ENCODE measurements around the gene HBG1. TPM values are rescaled to one million over a fixed set of nuclear protein-coding genes. Genes with fewer than 3 reads are reported as not detected.

HBG1 gene
- total RNA-seq, 1 donor from 2014 or later, result not detected

DNA sequence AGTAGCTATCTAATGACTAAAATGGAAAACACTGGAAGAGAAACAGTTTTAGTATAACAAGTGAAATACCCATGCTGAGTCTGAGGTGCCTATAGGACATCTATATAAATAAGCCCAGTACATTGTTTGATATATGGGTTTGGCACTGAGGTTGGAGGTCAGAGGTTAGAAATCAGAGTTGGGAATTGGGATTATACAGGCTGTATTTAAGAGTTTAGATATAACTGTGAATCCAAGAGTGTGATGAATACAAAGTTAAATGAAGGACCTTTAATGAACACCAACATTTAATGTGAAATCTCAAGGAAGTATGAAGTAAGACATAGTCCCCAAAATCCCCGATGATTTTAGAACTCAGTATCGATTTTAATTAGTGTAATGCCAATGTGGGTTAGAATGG lies 12.2 kb downstream of the HBG1 start:
- H3K9me3 Mint-ChIP-seq, result no peaks in the 10 kb centered on the region
- H3K4me1 Mint-ChIP-seq, result no peaks in the 10 kb centered on the region
- no peak for DNase-seq (ENCODE audit: low read depth, low spot score)
- no peak overlapping the region for H3K4me3 Mint-ChIP-seq
- no peak overlapping the region for H3K27ac Mint-ChIP-seq (ENCODE audit: unreplicated experiment)
- TF ChIP-seq, protein P1, sequence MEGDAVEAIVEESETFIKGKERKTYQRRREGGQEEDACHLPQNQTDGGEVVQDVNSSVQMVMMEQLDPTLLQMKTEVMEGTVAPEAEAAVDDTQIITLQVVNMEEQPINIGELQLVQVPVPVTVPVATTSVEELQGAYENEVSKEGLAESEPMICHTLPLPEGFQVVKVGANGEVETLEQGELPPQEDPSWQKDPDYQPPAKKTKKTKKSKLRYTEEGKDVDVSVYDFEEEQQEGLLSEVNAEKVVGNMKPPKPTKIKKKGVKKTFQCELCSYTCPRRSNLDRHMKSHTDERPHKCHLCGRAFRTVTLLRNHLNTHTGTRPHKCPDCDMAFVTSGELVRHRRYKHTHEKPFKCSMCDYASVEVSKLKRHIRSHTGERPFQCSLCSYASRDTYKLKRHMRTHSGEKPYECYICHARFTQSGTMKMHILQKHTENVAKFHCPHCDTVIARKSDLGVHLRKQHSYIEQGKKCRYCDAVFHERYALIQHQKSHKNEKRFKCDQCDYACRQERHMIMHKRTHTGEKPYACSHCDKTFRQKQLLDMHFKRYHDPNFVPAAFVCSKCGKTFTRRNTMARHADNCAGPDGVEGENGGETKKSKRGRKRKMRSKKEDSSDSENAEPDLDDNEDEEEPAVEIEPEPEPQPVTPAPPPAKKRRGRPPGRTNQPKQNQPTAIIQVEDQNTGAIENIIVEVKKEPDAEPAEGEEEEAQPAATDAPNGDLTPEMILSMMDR (conservative IDR thresholded peaks at IDR 0.05), result no peak
- H3K27me3 Mint-ChIP-seq (ENCODE audit: low read depth), result peaks cover 20% of the 10 kb centered on the region
- H3K36me3 Mint-ChIP-seq (ENCODE audit: low read depth), result no peaks in the 10 kb centered on the region

DNA sequence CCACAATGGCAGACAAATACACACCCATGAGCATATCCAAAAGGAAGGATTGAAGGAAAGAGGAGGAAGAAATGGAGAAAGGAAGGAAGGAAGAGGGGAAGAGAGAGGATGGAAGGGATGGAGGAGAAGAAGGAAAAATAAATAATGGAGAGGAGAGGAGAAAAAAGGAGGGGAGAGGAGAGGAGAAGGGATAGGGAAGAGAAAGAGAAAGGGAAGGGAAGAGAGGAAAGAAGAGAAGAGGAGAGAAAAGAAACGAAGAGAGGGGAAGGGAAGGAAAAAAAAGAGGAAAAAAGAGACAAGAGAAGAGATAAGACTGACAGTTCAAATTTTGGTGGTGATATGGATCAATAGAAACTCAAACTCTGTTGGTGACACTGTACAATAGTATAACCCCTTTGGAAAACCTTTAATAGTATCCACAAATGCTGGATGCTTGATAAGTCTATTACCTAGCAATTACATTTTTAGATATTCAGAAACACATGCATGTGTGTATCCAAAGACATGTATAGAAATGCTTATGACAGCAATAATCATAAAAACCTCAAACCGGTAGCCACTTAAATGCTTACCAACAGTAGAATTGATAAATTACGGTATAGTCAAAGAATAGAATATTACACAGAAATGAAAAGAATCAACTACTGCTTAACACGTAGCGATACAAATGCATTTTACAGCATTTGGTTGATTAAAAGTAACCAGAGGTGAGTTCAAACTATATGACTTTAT lies 14.1 kb downstream of the HBG1 start:
- no peak overlapping the region for H3K4me3 Mint-ChIP-seq
- peaks cover 17% of the 10 kb centered on the region for H3K27me3 Mint-ChIP-seq (ENCODE audit: low read depth)
- H3K4me1 Mint-ChIP-seq, result no peaks in the 10 kb centered on the region
- DNase-seq (ENCODE audit: low read depth, low spot score), result no peak
- no peaks in the 10 kb centered on the region for H3K36me3 Mint-ChIP-seq (ENCODE audit: low read depth)
- TF ChIP-seq, protein P1 (conservative IDR thresholded peaks at IDR 0.05), result no peak
- no peaks in the 10 kb centered on the region for H3K9me3 Mint-ChIP-seq
- no peak overlapping the region for H3K27ac Mint-ChIP-seq (ENCODE audit: unreplicated experiment)

DNA sequence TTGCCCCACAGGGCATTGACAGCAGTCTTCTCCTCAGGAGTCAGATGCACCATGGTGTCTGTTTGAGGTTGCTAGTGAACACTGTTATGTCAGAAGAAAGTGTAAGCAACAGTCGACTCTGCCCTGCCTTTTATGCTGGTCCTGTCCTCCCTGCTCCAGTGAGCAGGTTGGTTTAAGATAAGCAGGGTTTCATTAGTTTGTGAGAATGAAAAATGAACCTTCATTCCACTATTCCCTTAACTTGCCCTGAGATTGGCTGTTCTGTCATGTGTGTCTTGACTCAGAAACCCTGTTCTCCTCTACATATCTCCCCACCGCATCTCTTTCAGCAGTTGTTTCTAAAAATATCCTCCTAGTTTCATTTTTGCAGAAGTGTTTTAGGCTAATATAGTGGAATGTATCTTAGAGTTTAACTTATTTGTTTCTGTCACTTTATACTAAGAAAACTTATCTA lies 15.2 kb downstream of the HBG1 start, which contains the start of gene HBD:
Gene HBD, minus strand, starts transcription at position 103 of the 454 bp plus-strand sequence. Its CDS starts 50 bp downstream, at position 53.
- H3K36me3 Mint-ChIP-seq (ENCODE audit: low read depth), result no peaks in the 10 kb centered on the region
- peaks cover 4% of the 10 kb centered on the region for H3K4me1 Mint-ChIP-seq
- DNase-seq (ENCODE audit: low read depth, low spot score), result no peak
- no peaks in the 10 kb centered on the region for H3K9me3 Mint-ChIP-seq
- no peak within 1 kb of the TSS for H3K4me3 Mint-ChIP-seq
- no peak within 1 kb of the TSS for H3K27ac Mint-ChIP-seq (ENCODE audit: unreplicated experiment)
- H3K27me3 Mint-ChIP-seq (ENCODE audit: low read depth), result peaks cover 15% of the 10 kb centered on the region
- TF ChIP-seq, protein P1 (conservative IDR thresholded peaks at IDR 0.05), result no peak

DNA sequence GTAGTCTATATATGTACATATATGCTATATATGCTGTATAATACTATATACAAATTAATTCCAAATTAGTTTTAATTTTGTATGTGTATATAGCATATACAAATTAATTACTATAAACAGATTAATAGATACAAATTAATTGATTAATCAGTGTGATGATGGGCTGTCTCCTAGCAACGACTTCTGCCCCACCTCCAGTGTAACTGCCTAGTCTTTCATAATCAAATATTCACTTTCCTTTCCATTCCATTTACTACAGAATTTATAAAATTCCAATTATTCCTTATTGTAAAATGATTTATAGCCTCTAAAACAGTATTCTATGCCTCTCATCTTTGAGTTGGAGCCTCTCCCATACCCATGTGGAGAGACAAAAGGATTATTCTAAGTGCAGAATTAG lies 16.4 kb downstream of the HBG1 start:
- no peak overlapping the region for H3K4me3 Mint-ChIP-seq
- peaks cover 8% of the 10 kb centered on the region for H3K4me1 Mint-ChIP-seq
- no peak for DNase-seq (ENCODE audit: low read depth, low spot score)
- H3K27ac Mint-ChIP-seq (ENCODE audit: unreplicated experiment), result no peak overlapping the region
- no peaks in the 10 kb centered on the region for H3K36me3 Mint-ChIP-seq (ENCODE audit: low read depth)
- H3K9me3 Mint-ChIP-seq, result no peaks in the 10 kb centered on the region
- H3K27me3 Mint-ChIP-seq (ENCODE audit: low read depth), result peaks cover 11% of the 10 kb centered on the region
- TF ChIP-seq, protein P1 (conservative IDR thresholded peaks at IDR 0.05), result no peak

DNA sequence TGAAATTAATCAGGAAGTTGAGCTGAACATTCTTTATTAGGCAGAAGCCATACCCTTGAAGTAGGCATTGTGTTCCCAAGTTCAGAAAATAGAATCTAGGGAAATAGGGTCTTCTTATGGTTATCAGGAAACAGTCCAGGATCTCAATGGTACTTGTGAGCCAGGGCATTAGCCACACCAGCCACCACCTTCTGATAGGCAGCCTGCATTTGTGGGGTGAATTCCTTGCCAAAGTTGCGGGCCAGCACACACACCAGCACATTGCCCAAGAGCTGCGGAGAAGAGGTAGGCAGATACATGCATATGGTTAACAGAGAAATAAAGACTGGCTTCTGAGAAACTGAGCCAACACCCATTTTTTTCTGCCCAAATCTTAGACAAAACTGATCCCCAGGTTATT lies 16.8 kb downstream of the HBG1 start:
- Mint-ChIP-seq H3K27ac (ENCODE audit: unreplicated experiment) (no peak overlapping the region), H3K4me3 (no peak overlapping the region), H3K36me3 (ENCODE audit: low read depth) (no peaks in the 10 kb centered on the region), H3K9me3 (no peaks in the 10 kb centered on the region), H3K4me1 (peaks cover 8% of the 10 kb centered on the region), H3K27me3 (ENCODE audit: low read depth) (peaks cover 11% of the 10 kb centered on the region)
- DNase-seq (ENCODE audit: low read depth, low spot score), result no peak
- TF ChIP-seq, protein P1 (conservative IDR thresholded peaks at IDR 0.05), result no peak

All from neural crest cell (in vitro differentiated cells).